Measurements from ENCODE around the gene RBBP9. TPM values are rescaled to one million over a fixed set of nuclear protein-coding genes. Genes with fewer than 3 reads are reported as not detected.
"Not testable (repeated sequence)": the region's sequence is repeated elsewhere in the genome, so short reads cannot be mapped to it uniquely, and the experiment has no call there.

The RBBP9 gene
- total RNA-seq, 1 donor from 2014 or later, result 22.9 TPM

DNA sequence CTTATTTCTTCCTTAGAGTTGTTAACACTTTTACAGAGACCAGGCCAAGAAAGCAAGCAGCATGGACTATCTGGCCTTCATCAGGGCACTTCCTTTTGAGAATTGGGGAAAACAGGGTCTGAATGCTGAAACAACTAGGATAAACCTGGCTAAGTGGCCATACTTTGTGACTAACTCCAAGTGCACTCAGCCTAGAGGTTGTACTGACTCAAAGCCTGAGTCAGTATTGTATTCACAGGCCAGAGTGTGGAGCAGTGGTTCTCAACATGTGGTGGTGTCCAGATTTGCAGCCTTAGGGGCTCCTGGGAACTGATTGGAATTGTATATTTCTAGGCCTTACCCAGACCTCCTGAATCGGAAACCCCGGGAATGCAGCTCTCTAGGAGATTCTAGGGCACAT is 30.8 kb upstream of the RBBP9 start:
- Mint-ChIP-seq H3K9me3 (ENCODE audit: unreplicated experiment) (no peaks in the 10 kb centered on the region), H3K27me3 (ENCODE audit: unreplicated experiment) (no peaks in the 10 kb centered on the region), H3K4me1 (ENCODE audit: low read depth, unreplicated experiment) (no peaks in the 10 kb centered on the region), H3K27ac (ENCODE audit: unreplicated experiment) (no peak overlapping the region), H3K36me3 (ENCODE audit: unreplicated experiment) (no peaks in the 10 kb centered on the region), H3K4me3 (ENCODE audit: unreplicated experiment) (no peak overlapping the region)
- TF ChIP-seq, protein P1, sequence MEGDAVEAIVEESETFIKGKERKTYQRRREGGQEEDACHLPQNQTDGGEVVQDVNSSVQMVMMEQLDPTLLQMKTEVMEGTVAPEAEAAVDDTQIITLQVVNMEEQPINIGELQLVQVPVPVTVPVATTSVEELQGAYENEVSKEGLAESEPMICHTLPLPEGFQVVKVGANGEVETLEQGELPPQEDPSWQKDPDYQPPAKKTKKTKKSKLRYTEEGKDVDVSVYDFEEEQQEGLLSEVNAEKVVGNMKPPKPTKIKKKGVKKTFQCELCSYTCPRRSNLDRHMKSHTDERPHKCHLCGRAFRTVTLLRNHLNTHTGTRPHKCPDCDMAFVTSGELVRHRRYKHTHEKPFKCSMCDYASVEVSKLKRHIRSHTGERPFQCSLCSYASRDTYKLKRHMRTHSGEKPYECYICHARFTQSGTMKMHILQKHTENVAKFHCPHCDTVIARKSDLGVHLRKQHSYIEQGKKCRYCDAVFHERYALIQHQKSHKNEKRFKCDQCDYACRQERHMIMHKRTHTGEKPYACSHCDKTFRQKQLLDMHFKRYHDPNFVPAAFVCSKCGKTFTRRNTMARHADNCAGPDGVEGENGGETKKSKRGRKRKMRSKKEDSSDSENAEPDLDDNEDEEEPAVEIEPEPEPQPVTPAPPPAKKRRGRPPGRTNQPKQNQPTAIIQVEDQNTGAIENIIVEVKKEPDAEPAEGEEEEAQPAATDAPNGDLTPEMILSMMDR (IDR thresholded peaks at IDR 0.05; ENCODE audit: partially characterized antibody, unreplicated experiment), result no peak
- DNase-seq, result no peak

DNA sequence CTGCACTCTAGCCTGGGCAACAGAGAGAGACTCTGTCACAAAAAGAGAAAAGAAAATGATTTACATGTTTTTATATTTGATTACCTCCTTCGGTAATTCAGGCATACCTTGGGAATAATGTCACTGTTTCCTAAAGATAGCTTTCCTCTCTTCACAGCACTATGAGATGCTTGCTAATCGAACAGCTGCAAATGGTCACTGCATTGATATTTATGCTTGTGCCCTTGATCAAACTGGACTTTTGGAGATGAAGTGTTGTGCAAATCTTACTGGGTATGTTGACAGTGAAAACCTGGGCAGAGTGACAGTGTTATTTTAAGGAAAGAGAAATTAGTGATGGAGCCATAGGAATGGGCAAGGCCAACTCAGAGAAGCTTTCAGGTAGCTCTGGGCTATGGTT is 30.3 kb upstream of the RBBP9 start:
- Mint-ChIP-seq H3K4me3 (ENCODE audit: unreplicated experiment) (no peak overlapping the region), H3K36me3 (ENCODE audit: unreplicated experiment) (no peaks in the 10 kb centered on the region), H3K27me3 (ENCODE audit: unreplicated experiment) (no peaks in the 10 kb centered on the region), H3K27ac (ENCODE audit: unreplicated experiment) (no peak overlapping the region), H3K9me3 (ENCODE audit: unreplicated experiment) (no peaks in the 10 kb centered on the region), H3K4me1 (ENCODE audit: low read depth, unreplicated experiment) (no peaks in the 10 kb centered on the region)
- no peak for DNase-seq
- TF ChIP-seq, protein P1 (IDR thresholded peaks at IDR 0.05; ENCODE audit: partially characterized antibody, unreplicated experiment), result no peak

DNA sequence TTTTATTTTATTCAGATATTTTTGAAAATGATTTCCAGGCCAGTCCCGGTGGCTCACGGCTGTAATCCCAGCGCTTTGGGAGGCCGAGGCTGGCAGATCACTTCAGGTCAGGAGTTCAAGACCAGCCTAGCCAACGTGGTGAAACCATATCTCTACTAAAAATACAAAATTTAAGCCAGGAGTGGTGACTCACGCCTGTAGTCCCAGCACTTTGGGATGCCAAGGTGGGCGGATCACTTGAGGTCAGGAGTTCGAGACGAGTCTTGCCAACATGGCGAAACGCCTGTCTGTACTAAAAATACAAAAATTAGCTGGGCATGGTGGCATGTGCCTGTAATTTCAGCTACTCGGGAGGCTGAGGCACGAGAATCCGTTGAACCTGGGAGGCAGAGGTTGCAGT is 29.7 kb upstream of the RBBP9 start:
- H3K9me3 Mint-ChIP-seq (ENCODE audit: unreplicated experiment); DNase-seq; H3K4me1 Mint-ChIP-seq (ENCODE audit: low read depth, unreplicated experiment); H3K27me3 Mint-ChIP-seq (ENCODE audit: unreplicated experiment); H3K4me3 Mint-ChIP-seq (ENCODE audit: unreplicated experiment); H3K27ac Mint-ChIP-seq (ENCODE audit: unreplicated experiment); H3K36me3 Mint-ChIP-seq (ENCODE audit: unreplicated experiment): not testable (repeated sequence)

DNA sequence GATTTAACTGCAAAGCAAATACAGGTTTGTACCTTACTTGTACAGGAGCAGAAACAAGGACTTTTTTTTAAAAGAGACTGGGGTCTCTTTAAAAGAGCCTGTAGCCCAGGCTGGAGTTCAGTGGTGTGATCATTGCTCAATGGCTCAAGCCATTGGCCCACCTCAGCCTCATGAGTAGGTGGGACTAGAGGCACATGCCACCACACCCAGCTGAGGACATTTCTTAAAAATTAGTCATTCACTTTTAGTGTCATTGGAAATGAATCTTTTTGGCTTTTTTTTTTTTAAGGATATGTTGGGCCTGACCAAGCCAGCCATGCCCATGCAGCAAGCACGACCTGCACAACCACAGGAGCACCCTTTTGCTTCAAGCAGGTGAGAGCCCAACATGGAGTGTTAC is 27.6 kb upstream of the RBBP9 start:
- TF ChIP-seq, protein P1 (IDR thresholded peaks at IDR 0.05; ENCODE audit: partially characterized antibody, unreplicated experiment), result no peak
- DNase-seq, result no peak
- H3K9me3 Mint-ChIP-seq (ENCODE audit: unreplicated experiment), result no peaks in the 10 kb centered on the region
- H3K27ac Mint-ChIP-seq (ENCODE audit: unreplicated experiment), result no peak overlapping the region
- H3K27me3 Mint-ChIP-seq (ENCODE audit: unreplicated experiment), result no peaks in the 10 kb centered on the region
- H3K36me3 Mint-ChIP-seq (ENCODE audit: unreplicated experiment), result no peaks in the 10 kb centered on the region
- no peak overlapping the region for H3K4me3 Mint-ChIP-seq (ENCODE audit: unreplicated experiment)
- no peaks in the 10 kb centered on the region for H3K4me1 Mint-ChIP-seq (ENCODE audit: low read depth, unreplicated experiment)

DNA sequence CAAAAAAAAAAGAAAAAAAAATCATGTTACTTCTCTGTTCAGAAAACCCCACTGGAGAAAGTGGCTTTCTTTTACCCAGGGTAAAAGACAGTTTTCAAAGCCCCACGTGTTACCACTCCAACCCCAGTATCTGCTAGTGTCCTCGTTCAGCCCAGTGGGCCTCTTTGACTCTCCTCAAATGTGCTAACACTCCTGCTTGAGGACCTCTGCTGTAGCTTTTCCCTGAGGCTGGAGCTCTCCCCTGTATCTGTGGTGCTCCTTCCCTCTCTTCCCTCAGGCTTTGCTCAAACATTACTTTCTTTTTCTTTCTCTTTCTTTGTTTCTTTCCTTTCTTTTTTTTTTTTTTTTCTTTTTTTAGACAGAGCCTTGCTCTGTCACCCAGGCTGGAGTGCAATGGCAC is 26.0 kb upstream of the RBBP9 start:
- Mint-ChIP-seq H3K4me3 (ENCODE audit: unreplicated experiment) (no peak overlapping the region), H3K36me3 (ENCODE audit: unreplicated experiment) (no peaks in the 10 kb centered on the region), H3K4me1 (ENCODE audit: low read depth, unreplicated experiment) (no peaks in the 10 kb centered on the region), H3K9me3 (ENCODE audit: unreplicated experiment) (no peaks in the 10 kb centered on the region), H3K27ac (ENCODE audit: unreplicated experiment) (no peak overlapping the region), H3K27me3 (ENCODE audit: unreplicated experiment) (no peaks in the 10 kb centered on the region)
- DNase-seq, result no peak
- TF ChIP-seq, protein P1 (IDR thresholded peaks at IDR 0.05; ENCODE audit: partially characterized antibody, unreplicated experiment), result no peak

DNA sequence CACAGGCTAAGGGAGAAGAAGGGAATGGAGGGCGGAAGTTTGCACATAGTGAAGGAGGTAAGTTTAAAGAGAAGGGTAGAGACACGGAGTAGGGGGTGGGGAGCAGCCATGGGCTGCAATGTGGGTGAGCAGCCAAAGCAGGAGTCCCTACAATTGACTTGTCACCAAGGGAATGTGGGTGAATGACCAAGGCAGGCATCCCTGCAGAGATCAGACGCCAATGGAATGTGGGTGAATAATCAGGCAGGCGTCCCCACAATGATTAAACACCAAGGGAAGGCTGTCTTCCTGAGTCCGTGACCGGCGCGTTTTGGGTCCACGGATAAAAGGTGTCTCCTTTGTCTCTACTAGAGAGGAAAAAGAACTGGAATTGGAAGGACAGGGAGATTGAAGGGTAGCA is 25.0 kb upstream of the RBBP9 start:
- not testable (repeated sequence) for H3K4me3 Mint-ChIP-seq (ENCODE audit: unreplicated experiment); H3K9me3 Mint-ChIP-seq (ENCODE audit: unreplicated experiment); DNase-seq; H3K4me1 Mint-ChIP-seq (ENCODE audit: low read depth, unreplicated experiment); H3K27me3 Mint-ChIP-seq (ENCODE audit: unreplicated experiment); H3K27ac Mint-ChIP-seq (ENCODE audit: unreplicated experiment); H3K36me3 Mint-ChIP-seq (ENCODE audit: unreplicated experiment)
